Activated naive CD4-positive, alpha-beta T cell treated with anti-CD3 and anti-CD28 coated beads, Interleukin-2, amount 50 U/mL, for 16 hours (primary cell): ENCODE measurements around the gene ZNF221.

ENCODE experiments used
- DNase-seq: peaks from one replicate; pipeline ENCODE4 v3.0.0-alpha.2; 2020

ZNF221 gene

GRCh38 chr19:43960411-43960810 is 9.4 kb downstream of the ZNF221 start:
- no peak for DNase-seq

GRCh38 chr19:43966079-43966694 is 15.2 kb downstream of the ZNF221 start:
- DNase-seq = no peak

GRCh38 chr19:43976732-43977131 is 25.7 kb downstream of the ZNF221 start:
- DNase-seq = no peak

- no peak for DNase-seq
Measured at GRCh38 chr19:43983544-43983911, 32.5 kb downstream of the ZNF221 start.

GRCh38 chr19:43983912-43984686 is 33.1 kb downstream of the ZNF221 start, which contains the start of gene ZNF155:
Gene ZNF155 (plus strand): TSS chr19:43984188. CDS start chr19:43988544, 4,356 bp downstream.
- peak; percentile 65 for DNase-seq

- no peak for DNase-seq
Measured at GRCh38 chr19:43984687-43985000, 33.6 kb downstream of the ZNF221 start.

- no peak for DNase-seq
Measured at GRCh38 chr19:43997631-43998290, 46.7 kb downstream of the ZNF221 start.

GRCh38 chr19:44002212-44002565 is 51.2 kb downstream of the ZNF221 start:
- DNase-seq = no peak

- peak; percentile 80 for DNase-seq
Measured at GRCh38 chr19:44002566-44003460, 51.8 kb downstream of the ZNF221 start, which contains the start of gene ZNF230. Gene ZNF230 (plus strand): TSS chr19:44002957. CDS start chr19:44007079, 4,122 bp downstream.

- no peak for DNase-seq
Measured at GRCh38 chr19:44003461-44004009, 52.5 kb downstream of the ZNF221 start.

GRCh38 chr19:44005973-44006372 is 54.9 kb downstream of the ZNF221 start:
- no peak for DNase-seq

GRCh38 chr19:44007473-44007872 is 56.4 kb downstream of the ZNF221 start:
- no peak for DNase-seq

- no peak for DNase-seq
Measured at GRCh38 chr19:44010468-44010867, 59.4 kb downstream of the ZNF221 start.
